ENCODE data around the gene PIP4P1. TPM values are rescaled to one million over a fixed set of nuclear protein-coding genes. Genes with fewer than 3 reads are reported as not detected.
A peak's percentile ranks its signal among the peaks of the same experiment; 100 is the strongest.

The PIP4P1 gene
- total and polyA plus RNA-seq, 2 of the 8 experiments (the other 6 are each of a cell fraction or from before 2014, with no cell fraction given), result 29.5 to 60.0 TPM

- Histone ChIP-seq H3K79me1 (ENCODE audit: low read depth, low read length) (no peaks in the 10 kb centered on the region), H3K14ac (ENCODE audit: insufficient read length) (no peak overlapping the region), H3K18ac (ENCODE audit: extremely low read depth, low read length) (no peak overlapping the region), H2BK12ac (ENCODE audit: low read depth, low read length) (peak overlapping the region; percentile 22; the same call in 1 of the 2 replicates), H3K4ac (replicated peaks; ENCODE audit: insufficient read length, low read depth, low read length) (no peak overlapping the region), H2AK5ac (ENCODE audit: low read depth, low read length) (no peak overlapping the region), H3K56ac (replicated peaks; ENCODE audit: insufficient read length, low read depth, low read length) (no peak overlapping the region), H3K9ac (replicated peaks in 1 of 4; ENCODE audit: extremely low read depth in 1 of 4, low read depth in 3 of 4, low read length in 3 of 4) (no peak overlapping the region), H2BK120ac (replicated peaks; ENCODE audit: low read depth, low read length) (no peak overlapping the region), H2BK20ac (ENCODE audit: low read length) (peak overlapping the region; percentile 6; the same call in 1 of the 2 replicates), H4K20me1 (replicated peaks in 1 of 2; ENCODE audit: control insufficient read depth in 1 of 2, insufficient read depth in 2 of 2, low read length in 2 of 2) (no peaks in the 10 kb centered on the region), H2BK15ac (ENCODE audit: low read length) (0 out of 2 replicates have a peak overlapping the region, but pooled peaks have one; percentile 41), H3K9me3 (ENCODE audit: insufficient read depth in 2 of 2, low read depth in 1 of 2, low read length in 1 of 2) (peaks cover 0 to 5% of the 10 kb centered on the region in 2 experiments; a peak in 2 of 4 replicates), H3K79me2 (ENCODE audit: control insufficient read depth in 1 of 2, insufficient read depth in 2 of 2, low read length in 2 of 2) (no peaks in the 10 kb centered on the region), H3K23ac (ENCODE audit: insufficient read length) (no peak overlapping the region), H4K91ac (replicated peaks; ENCODE audit: insufficient read length, low read length) (no peak overlapping the region), H3K36me3 (ENCODE audit: control insufficient read depth in 2 of 4, insufficient read depth in 4 of 4, low read length in 3 of 4) (no peaks in the 10 kb centered on the region), H3K27ac (ENCODE audit: low read depth, low read length) (no peak overlapping the region), H3K23me2 (ENCODE audit: low read depth, low read length) (no peaks in the 10 kb centered on the region), H3K27me3 (replicated peaks in 1 of 4; ENCODE audit: control insufficient read depth in 3 of 4, extremely low read depth in 1 of 4, insufficient read depth in 3 of 4, low read length in 3 of 4) (no peaks in the 10 kb centered on the region), H4K5ac (ENCODE audit: insufficient read length, low read depth, low read length) (no peak overlapping the region), H3K4me3 (ENCODE audit: extremely low read depth in 1 of 4, insufficient read depth in 2 of 4, low read depth in 3 of 4, low read length in 4 of 4) (no peak overlapping the region), H2BK5ac (ENCODE audit: low read depth, low read length) (no peak overlapping the region; the same call in 1 of the 2 replicates), H3K4me2 (ENCODE audit: insufficient read depth in 1 of 2, low read depth in 2 of 2, low read length in 2 of 2) (no peak overlapping the region), H2AFZ (ENCODE audit: low read length) (no peak overlapping the region), H3K4me1 (replicated peaks in 1 of 4; ENCODE audit: control insufficient read depth in 3 of 4, insufficient read depth in 4 of 4, low read length in 3 of 4) (peaks cover 0 to 8% (median 3%) of the 10 kb centered on the region in 4 experiments; a peak in 6 of 7 replicates), H4K8ac (ENCODE audit: extremely low read depth, insufficient read depth, low read length) (no peak overlapping the region)
- 66% methylated on average over 8 of the region's 8 CpGs; no CpG with 5 or more reads in 1 of the 2 experiments for WGBS, 2 experiments (ENCODE audit: extremely low coverage in 1 of 2, insufficient coverage in 1 of 2, insufficient read length in 1 of 2, insufficient replicate concordance in 2 of 2, low coverage in 1 of 2, low lambda C conversion rate in 2 of 2, missing lambda C conversion rate in 1 of 2)
- no peak for DNase-seq (ENCODE audit: low read depth in 1 of 2, low spot score in 2 of 2)
- no peak for FAIRE-seq
- ChIA-PET CTCF (ENCODE audit: partially characterized antibody) (no interaction called here), POLR2A (ENCODE audit: partially characterized antibody) (interaction anchor here (0.8 to 1.5 kb wide), 2 partner anchors 25 to 40 kb away, joined by 3 to 4 read pairs; partner anchors contain the start of genes APEX1 and OSGEP)
- TF ChIP-seq SIX5 (IDR thresholded peaks at IDR 0.05; ENCODE audit: low read depth, low read length) (no peak), KDM1A (IDR thresholded peaks at IDR 0.05; ENCODE audit: borderline replicate concordance, low read length) (no peak), SRF (IDR thresholded peaks at IDR 0.05; ENCODE audit: low read depth, low read length) (no peak), POLR2AphosphoS5 (IDR thresholded peaks at IDR 0.05; ENCODE audit: low read depth, low read length) (no peak), SIRT6 (IDR thresholded peaks at IDR 0.05; ENCODE audit: low read length) (no peak), GTF2F1 (IDR thresholded peaks at IDR 0.05; ENCODE audit: borderline replicate concordance, low read depth, low read length) (no peak), SUZ12 (IDR thresholded peaks at IDR 0.05; ENCODE audit: low read length) (no peak), TBP (IDR thresholded peaks at IDR 0.05; ENCODE audit: low read depth, low read length) (no peak), RFX5 (IDR thresholded peaks at IDR 0.05; ENCODE audit: borderline replicate concordance, low read depth, low read length) (no peak)
- TF ChIP-seq, protein P1, sequence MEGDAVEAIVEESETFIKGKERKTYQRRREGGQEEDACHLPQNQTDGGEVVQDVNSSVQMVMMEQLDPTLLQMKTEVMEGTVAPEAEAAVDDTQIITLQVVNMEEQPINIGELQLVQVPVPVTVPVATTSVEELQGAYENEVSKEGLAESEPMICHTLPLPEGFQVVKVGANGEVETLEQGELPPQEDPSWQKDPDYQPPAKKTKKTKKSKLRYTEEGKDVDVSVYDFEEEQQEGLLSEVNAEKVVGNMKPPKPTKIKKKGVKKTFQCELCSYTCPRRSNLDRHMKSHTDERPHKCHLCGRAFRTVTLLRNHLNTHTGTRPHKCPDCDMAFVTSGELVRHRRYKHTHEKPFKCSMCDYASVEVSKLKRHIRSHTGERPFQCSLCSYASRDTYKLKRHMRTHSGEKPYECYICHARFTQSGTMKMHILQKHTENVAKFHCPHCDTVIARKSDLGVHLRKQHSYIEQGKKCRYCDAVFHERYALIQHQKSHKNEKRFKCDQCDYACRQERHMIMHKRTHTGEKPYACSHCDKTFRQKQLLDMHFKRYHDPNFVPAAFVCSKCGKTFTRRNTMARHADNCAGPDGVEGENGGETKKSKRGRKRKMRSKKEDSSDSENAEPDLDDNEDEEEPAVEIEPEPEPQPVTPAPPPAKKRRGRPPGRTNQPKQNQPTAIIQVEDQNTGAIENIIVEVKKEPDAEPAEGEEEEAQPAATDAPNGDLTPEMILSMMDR (IDR thresholded peaks at IDR 0.05; ENCODE audit: control extremely low read depth in 1 of 3, insufficient read depth in 1 of 3, low read depth in 1 of 3, low read length in 3 of 3), result no peak
Measured at GRCh38 chr14:20494935-20495766, 33.9 kb upstream of the PIP4P1 start.
